GM19099 (cell line): Measurements from ENCODE around the gene FLNC.

Experiments used
- POLR2A ChIP-seq: IDR thresholded peaks from 3 replicates; pipeline ENCODE4 v1.6.1; 2011; ENCODE audit warnings: low read depth; ENCODE audit not compliant: insufficient read length; ENCODE audit errors: extremely low read depth

The FLNC gene

DNA sequence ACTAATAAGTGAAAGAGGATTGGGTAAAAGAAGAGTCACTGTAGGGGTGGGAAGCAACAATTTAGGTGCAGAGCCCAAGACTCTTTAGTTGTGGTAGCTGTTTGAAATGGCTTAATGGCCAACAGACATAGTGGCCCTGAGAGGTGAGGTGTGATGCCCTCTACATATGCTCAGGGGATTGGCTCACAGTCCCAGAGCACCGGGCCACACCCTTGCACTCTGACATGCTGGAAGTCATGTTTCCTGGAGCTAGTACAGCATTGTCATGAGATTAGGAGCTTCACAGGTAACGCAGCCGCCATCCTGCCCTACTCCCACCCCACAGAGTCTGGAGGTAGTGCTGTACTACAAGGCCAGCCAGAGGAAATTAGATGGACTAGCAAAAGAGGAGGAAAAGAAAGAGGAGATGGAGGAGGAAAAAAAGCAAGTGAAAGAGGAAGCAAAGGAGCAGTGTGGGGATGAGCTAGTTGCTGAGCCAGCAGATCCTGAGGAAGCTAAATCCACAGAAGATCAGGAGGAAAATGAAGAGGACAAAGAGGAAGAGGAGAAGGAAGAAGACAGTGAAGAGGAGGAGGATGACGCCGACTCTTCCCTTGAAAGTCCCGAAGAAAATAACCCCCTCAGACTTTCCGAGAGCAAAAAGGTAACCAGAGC, 14.8 kb upstream of the FLNC start:
- no peak for TF ChIP-seq POLR2A

DNA sequence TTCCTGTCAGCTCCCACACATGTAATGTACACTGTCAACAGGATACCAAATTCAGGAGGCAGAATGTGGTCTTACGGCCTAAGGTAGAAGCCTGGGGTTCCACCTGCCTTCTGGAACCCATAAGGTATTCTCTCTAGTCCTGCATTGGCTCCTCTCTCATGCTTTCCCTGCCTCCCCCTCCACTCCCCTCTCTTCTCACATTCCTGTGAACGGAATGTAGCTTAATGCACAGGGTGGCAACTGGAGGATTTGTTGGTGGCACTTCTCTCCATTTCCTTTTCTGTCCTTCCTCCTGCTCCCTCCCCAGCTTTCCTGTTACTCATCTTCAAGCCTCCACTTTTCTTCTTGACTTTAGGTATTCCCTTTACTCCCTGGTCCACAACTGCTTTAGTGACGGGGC, 11.5 kb upstream of the FLNC start:
- no peak for TF ChIP-seq POLR2A

DNA sequence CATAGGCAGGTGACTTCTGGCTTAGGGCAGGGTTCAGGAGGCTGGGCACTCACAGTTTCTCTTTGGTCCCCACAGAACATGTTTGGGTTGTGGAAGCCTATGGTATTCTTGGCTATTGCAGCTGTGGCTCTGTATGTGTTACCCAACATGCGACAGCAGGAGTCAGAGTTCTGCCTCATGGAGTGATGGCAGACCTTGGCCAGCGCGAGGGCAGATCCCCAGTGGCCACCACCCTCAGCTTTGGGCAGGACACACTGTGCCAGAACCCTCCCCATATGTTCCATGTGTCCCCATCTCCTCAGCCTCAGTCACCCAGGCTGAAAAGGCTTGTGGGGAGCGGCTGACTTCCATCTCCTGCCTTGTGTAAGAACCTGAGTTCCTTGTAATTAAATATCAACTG, 8.5 kb upstream of the FLNC start:
- TF ChIP-seq POLR2A, result no peak

DNA sequence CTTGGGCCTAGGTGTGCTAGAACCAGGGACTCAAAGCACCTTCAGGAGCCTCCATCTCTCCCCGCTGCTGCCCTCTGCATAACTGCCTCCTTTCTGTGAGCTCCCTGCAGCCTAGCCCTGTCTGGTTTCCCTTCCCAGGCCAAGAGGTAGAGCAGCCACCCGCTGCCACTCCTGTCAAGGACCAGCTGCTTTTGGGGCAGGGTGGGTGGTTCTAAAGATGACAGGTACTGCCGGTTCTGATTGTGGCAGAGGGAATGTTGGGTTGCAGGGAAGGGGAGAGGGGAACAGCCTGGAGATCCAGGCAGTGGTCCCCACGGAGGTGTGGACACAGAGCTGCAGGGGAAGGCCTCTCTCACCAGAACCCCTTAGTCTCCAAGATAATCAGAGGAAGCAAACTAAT, 3.7 kb upstream of the FLNC start:
- no peak for TF ChIP-seq POLR2A

DNA sequence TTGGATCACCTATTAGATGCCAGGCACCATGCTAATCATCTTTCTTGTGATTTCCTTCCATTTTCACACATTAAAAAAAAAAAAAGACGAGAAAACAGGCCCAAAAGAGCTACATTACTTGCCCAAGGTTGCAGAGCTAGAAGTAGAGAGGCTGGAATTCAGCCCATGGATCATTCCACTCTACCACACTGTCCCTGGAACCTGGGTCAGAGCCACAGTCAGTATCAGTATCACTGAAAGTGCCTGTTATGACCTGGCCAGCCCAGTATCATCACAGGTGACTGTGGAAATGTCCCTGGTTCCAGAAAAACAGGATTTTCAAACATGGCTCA, 3.3 kb upstream of the FLNC start:
- TF ChIP-seq POLR2A, result no peak

DNA sequence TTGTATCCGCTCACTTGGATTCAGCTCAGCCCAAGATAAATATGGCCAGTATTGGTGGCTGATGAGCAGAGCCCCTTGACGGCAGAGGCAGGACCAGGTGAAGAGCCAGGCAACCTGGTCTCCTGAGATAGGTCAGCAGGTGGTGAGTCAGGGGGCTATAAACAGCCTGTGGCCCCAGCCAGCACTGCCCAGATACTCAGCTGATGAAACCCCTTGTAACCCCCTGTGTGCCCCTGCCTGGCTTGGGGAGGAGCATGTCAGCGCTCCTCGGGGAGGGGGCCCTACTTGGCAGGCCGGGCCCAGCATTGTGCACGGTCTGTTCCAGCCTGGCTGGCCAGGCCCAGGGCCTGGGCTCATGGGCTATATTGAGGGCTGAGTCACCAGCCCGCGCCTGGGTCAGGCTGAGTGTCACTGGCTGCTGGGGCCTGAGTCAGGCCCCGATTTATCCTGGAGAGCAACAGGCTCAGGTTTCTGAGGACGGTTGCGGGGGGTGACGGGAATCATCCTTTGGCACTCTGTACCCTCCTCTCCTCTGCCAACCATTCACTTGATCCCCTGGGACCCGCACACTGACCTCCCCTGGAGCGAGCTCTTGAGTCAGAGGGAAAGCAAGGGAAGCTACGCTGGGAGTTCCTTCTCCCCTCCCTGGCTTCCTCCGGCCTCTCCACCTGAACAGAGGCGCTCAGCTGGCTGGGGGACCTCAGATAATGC, 2.8 kb upstream of the FLNC start:
- TF ChIP-seq POLR2A, result no peak

DNA sequence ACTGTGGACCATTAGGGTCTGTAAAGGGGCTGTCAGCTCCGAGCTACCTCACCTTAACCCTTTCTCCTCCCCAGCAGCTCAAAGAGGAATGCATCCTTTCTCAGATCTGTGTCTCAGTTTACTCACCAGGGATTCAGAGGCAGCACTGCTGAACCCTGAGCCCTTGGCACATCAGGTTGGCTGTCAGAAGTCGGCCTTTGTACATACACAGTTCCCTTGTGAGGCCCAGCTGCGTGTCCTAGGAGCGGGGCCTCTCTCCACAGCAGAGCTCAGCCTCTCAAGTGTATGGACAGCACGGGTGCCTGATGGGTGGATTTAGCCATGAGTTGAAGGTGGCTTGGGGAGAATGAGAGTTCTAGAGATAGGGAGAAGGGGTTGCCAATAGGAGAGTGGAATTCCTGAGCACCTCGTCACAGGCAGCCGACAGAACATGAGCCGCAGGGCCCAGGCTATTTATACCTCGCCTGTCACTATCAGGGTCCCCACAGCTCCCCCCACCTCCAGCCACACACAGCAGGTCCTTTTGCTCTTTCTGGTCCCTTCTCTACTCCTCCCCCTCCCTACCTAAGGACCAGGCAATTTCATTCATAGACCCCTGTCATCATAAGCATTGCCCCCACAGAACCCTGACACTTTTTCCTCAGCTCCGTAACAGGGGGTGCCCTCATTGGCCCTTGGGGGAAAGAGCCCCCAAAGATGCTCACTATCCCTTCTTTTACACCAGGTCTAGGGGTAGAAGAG, 2.1 kb upstream of the FLNC start:
- TF ChIP-seq POLR2A, result no peak

DNA sequence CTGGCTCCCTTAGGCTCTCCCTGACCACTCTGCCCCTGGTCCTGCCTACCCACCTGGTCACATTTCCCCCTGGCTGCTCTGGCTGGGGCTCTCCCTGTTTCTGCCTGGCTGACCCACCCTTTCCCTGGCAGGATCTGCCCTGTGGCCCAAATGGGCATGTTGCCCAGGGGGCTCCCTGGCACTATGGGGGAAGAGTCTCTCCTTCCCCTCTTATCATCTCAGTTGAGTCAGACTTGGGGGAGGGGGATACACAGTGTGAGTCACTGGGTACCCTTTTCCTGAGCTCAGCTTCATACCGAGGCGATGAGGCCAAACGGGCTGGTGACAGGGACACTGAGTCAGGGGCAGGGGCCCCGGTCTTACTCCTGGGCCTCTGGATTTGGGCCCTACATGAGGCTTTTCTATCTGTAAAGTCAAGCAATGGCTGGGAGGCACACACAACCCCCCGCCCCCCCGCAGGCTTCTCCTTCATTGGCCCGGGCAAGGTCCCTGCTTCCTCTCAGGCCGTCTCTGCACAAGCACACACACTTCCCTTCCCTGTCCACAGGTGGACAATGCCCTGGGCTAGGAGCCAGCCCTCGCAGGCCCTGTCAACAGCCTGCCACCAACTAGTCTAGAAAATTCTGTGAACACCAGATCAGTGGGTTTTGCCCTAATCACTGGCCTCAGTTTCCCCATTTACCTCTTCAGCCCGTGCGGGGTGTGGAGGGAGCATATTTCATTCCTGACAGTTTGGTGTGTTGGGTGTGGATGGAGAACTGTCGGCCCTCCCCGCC, 627 bp upstream of the FLNC start:
- no peak for TF ChIP-seq POLR2A

DNA sequence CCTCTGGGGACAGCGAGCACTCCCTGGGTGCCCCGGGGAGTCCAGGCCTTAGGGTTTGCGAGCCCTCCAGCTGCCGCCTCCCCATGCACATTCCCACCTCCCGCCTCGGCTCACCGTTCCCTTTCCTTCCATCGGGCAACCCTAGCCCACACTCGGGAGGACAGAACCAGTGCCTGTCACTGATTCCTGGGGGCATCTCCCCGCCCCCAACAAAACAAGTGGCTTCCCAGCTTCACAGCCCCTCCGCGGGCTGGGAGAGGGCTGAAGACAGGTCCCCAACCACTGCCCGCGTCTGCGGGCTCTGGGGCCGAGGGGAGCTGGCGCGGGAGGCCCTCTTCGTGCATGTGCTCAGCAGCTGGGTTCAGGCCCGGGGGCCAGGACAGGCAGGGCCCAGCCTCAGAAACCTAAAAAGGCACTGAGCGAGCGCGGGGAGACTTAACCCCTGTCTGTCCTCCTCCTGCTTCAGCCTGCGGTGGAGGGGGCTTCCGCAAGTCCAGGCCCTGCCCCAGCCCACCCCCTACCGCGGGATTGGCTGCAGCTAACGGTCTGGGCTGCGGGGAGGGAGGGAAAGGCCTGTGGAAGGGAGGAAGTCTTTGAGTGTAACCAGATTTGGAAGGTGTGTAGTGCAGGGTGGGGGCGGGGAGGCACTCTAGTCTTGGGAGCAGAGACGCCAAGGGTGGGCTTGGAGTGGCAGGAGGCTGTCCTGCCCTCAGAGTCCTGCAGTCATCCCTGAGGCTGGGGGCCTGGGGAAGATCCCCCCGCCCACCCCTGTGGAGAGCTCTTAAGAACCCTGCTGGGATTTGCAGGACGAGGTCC, 1.2 kb downstream of the FLNC start:
- TF ChIP-seq POLR2A, result no peak

DNA sequence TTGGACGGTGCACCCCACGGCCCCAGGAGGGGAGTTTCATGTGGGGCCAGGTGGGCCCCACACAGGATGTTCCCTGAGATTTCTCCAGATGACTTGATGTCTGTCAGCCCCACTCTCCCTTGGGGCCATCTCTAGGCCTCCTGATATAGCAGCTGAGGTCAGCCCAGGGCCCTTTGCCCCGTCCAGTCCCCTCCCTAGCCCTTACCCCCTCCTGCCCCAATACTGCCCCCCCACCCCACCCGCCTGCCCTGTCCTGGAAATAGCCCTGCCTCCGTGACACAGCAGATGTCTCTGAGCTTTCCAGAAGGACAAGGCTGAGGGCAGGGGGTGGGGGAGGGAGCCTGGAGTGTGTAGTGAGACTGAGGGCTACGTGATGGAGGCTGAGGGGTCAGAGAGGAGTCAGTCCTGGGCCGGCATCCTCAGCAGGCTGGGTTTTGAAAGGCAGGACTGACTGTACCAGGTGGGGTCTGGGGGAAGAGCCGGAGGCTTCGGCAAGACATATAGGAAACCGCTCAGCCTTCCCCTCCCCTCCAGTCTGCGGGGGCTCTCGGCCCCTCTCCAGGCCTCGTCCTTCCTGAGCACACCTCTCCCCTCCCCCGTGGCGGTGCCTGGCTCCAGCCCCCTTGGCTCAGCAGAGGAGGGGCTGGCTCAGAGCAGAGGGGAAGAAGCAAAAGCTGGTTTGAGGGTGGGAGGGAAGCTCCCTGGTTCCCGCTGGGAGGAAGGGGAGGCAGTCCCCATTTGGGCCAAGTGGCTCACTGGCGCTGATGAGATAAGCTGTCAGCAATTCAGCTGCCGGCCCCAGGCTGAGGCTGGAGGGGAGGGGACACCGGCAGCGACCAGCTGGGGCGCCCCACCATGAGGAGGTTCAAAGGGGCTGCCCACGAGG, 2.0 kb downstream of the FLNC start:
- TF ChIP-seq POLR2A, result no peak

DNA sequence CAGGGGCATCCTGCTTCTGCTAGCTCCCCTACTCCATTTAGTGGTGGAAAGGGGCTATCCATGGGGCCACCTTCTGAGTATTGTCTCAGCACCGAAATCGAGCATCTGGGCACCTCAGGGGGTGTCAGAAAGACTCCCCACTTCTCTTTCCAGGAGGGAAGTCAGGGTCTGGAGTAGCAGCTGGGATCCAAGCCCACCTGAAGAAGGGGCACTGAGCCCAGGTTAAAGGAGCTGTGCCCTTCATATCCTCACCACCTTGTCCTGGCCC, 2.6 kb downstream of the FLNC start:
- TF ChIP-seq POLR2A, result no peak

DNA sequence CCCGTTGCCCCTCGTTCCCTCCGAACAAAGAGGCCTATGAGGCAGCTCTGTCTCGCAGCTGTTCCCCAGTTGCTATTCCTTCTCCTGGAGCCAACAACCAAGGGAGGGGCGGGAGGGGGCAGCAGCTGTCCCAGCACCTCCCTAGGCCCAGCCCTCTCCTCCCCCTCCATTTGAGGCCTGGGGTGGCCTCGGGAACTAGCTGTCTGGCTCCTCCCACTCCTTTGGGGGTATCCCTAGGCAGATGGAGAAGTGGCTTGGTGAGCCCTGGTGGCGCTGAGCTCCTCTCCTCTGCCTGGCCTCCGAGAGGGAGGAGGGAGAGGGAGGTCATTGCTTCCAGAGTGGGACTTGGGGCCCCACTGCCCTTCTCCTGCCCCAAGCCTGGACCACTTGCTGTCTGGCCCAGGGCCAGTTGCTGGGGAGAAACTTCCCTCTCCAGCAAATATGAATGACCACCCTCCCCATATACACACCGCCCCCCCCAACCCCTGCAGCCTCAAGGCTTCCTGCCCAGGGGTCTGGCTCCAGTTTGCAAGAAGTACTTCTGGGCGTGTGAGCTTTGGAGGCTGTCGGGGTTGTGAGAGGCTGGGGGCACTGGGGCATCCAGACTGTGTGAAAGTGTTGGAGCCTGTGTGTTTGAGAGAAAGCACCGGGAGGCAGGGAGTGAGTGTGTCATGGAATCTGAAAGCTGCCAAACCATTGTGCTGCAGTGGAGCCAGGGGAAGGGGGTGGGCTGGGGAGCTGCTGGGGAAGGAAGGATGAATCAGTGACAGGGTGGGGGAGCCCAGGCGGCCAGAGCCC, 3.1 kb downstream of the FLNC start:
- no peak for TF ChIP-seq POLR2A

DNA sequence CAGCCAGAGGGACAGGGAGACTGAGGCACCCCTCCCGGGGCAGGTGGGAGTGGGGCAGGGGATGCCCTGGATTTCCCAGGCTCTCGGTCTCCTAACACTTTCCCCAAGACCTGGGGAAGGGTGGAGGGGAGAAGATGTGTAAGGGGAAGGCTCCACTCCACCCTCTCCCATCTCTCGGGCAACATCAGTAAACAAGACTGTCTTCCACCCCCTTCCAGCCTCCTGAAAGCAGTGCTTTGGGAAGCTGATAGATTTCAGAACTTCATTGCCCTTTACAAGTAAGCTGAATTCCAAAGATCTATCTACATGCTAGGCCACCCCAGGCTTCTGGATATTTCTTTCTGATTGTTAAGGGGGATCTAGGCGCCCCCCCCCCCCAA, 3.7 kb downstream of the FLNC start:
- no peak for TF ChIP-seq POLR2A
